Stimulated activated CD4-positive, alpha-beta T cell treated with anti-CD3 and anti-CD28 coated beads, Interleukin-4, amount 100 ng/mL, for 1 hour (primary cell): Measurements from ENCODE around the gene MBP.
"Not testable (repeated sequence)": the region's sequence is repeated elsewhere in the genome, so short reads cannot be mapped to it uniquely, and the experiment has no call there.

Experiments
- DNase-seq: peaks from one replicate; pipeline ENCODE4 v3.0.0-alpha.2; 2020

The MBP gene

DNA sequence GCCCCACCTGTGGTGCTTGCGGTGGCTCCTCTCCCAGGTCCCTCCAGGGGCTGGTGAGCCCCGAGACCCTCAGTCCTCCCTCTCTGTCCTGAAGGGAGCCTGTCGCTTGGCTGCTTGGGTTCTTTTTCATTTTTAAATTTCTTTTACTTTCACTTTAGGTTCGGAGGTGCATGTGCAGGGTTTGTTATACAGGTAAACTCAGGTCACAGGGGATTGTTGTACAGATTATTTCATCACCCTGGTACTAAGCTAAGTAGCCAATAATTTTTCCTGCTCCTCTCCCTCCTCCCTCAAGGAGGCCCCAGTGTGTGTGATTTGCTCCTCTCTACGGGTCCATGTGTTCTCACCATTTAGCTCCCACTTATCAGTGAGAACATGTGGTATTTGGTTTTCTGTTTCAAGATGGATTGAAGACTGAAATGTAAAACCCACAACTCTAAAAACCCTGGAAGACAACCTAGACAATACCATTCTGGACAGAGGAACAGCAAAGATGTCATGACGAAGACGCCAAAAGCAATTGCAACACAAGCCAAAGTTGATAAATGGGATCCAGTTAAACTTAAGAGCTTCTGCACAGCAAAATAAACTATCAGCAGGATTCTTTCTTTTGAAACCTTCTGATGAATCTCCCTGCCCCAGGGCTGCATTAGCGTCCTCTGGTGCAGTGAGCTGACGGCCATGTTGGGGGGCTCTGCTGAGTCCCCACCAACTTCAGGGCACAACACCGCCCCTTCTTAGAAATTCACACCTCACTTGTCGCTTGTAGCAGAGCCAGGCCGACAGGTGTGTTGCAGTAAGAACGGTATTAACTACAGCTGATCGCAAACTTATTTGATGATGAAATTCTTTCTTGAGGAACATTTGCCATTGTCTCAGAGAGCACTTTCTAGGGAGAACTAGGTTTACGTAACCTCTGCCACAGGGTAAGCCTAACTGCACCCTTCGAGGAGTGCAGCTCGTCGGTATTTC lies 174.9 kb downstream of the MBP start:
- DNase-seq, result no peak

DNA sequence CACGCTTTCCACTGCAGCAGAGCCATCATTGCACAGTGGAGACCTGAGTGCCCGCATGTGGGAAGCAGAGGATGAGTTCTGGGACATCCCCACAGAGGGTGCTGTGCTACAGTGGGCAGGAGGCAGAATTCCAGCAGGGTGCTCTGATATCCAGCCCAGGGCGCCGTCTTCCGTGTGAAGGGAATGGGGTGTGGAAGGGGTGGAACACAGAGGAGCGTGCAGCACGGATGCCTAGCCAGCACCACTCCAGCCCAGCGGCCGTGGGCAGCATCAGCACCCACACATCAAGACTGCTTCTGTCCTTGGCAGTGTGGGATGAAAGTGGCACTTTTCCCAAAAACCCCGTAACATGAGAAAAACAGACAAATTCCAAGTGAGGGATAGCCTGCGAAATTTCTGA lies 175.9 kb downstream of the MBP start:
- DNase-seq, result no peak

DNA sequence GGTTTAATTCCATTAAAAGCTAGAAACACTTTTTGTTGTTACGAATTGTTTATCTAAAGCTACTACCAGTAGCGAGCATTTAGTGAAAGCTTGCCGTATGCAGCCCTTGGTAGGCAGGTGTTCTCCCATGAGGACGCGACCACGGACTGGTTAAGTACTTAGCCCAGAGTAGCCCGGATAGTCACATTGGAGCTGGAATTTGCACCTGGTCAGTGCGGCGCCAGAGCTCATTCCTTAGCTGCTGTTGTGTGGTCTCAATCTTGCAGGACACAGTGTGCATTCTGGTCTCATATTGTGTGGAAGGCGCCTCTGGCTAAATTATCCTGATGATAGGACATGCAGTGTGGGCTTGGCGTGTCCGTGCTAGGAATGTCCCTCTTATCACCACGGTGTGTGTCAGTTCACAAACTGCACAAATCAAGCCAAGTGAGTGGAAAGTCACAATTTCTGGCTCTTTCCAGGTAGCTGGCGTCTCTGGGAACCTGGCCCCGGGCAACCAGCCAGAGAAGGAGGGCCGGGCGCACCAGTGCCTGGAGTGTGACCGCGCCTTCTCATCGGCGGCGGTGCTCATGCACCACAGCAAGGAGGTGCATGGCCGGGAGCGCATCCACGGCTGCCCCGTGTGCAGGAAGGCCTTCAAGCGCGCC lies 176.9 kb downstream of the MBP start:
- DNase-seq, result no peak

- DNase-seq, result no peak
Observed at GRCh38 chr18:76953583-76954233, 178.9 kb downstream of the MBP start.

DNA sequence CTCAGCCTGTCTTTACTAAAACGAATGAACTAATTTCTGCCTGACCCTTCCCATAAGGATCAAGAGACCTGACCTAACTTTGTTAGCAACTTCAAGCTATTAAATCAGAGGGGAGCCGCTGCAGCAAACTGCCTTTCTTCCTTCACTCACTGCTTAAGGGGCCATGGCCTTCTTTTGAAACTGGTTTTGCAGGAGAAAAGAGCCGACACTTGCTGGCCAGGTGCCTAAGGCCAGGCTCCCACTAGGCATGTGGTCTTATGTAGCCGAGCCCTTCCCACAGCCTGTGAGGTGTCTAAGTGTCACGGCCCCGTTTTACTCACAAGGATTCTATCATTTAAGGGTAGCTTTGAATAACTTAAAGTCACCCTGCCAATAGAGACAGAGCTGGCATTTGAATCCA lies 179.4 kb downstream of the MBP start:
- no peak for DNase-seq

GRCh38 chr18:76952747-76953146 lies 179.8 kb downstream of the MBP start:
- no peak for DNase-seq

DNA sequence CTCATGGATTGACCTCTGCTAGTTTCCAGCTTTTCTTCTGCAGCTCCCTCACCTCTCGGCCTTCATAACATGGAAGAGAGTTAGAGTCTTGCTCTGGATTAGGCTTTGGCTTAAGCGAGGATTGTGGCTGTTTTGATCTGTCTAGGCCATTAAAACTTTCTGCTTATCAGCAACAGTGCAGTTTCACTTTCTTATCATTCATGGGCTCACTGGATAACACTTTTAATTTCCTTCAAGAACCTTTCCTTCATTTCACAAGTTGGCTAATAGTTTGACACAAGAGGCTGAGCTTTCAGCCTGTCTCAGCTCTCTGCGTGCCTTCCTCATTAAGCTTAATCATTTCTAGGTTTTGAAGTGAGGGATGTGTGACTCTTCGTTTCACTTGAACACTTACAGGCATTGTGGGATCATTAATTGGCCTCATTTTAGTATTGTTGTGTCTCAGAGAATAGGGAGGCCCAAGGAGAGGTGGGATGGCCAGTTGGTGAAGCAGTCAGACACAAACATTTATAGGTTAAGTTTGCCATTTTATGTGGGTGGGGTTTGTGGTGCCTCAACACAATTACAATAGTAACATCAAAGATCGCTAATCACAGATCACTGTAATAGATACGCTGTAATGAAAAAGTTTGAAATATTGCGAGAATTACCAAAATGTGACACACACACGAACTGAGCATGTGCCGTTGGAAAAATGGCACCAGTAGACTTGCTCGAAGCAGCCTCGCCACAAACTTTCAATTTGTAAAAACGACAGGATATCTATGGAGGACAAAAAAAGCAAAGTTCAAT lies 180.9 kb downstream of the MBP start:
- DNase-seq, result no peak

DNA sequence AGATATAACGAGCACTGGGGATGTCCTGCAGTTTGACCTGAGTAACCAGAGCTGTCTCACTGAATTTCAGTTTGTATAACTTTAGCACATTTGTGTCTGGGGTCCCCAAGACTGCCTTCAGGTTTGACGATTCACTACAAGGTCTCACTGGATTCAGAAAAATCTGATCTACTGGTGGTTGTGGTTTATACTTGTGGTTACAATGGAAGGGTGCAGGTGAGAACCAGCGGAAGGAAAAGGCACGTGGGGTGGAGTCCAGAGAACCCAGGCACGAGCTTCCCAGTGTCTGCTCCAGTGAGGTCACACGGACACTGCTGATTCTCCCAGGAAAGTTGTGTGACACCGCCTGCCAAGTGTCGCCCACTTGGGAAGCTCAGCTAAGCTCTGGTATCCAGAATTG lies 184.2 kb downstream of the MBP start:
- no peak for DNase-seq

DNA sequence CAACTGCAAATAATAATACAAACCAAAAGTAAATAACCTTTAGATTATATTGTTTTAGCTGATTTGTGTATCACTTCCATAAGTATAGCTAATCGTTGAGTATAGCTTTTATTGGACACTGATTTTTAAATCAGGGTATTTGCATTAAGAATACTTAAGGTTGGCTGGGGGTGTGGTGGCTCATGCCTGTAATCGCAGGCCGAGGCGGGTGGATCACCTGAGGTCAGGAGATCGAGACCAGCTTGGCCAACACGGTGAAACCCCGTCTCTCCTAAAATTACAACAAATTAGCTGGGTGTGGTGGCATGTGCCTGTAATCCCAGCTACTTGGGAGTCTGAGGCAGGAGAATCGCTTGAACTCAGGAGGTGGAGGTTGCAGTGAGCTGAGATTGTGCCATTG lies 188.2 kb downstream of the MBP start:
- not testable (repeated sequence) for DNase-seq

DNA sequence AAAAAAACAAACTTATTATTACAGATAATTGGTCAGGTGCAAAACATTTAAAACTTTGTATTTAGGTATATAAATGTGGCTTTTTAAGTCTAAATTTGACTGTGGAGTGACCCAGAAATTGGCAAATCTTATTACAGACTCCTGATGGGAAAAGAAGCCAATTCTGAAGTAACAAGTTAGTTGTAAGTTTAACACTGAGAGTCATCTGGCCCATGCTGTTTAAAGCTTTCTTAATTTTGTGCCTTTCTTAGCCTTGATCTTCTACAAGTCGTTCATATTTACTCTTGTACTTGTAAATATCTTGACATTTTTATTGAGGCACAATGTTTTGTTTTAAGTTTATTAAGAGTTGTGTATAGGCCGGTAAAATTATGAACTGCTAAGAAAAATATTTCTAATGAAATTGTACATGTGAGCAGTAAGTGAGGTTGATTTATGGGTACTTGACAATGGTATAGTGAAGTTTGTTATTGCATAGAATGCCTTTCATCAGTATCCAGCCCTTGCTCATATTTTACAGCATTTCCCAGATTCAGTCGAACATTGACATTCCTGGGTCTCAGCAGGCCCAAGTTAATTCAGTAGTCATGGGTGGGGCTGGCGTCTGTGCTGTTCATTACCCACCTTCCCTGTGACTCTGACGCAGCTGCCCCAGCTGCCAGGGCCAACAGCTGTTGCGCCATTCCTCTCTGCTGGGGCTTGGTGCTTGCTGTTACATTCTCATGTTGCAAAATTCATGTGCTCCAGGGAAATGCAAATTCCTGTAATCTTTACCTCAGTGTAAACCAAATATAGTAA lies 188.8 kb downstream of the MBP start:
- DNase-seq, result no peak

- DNase-seq, result no peak
Observed at GRCh38 chr18:76941284-76941683, 191.3 kb downstream of the MBP start.

GRCh38 chr18:76938619-76939018 lies 194.0 kb downstream of the MBP start:
- DNase-seq, result no peak

DNA sequence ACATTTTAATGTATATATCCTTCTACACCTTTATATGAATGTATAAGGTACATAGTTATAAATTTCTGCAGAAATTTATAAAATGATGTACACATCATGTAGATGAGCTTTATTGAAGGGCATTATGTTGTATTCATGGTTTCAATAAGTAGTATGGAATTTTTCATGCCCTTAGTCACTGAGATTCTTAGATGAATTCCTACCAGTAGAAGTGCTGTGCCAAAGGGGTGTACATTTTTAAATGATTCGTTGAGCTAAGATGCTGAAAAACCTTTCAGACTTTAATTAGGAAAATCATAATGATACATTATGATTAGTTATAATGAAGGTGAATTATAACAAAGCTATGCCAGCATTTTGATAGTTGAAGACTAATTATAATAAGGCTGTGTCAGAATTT lies 195.0 kb downstream of the MBP start:
- DNase-seq, result no peak

DNA sequence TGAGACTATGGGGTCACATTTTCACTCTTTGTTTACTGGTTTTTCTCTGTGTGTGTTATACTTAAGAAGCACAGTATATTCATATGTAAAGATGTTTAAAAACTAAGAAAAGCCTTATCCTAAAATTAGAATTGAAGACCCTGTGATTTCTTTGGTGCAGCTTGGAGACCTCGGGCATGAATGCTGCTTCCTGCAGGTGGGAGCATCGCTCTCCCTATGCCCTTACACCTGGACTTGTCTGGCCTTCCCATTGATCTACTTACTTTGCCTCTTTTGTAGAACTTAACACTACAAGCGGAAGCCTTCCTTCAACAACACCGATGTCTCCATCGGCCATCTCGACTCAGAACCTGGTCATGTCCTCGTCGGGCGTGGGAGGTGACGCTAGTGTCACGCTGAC lies 195.7 kb downstream of the MBP start:
- no peak for DNase-seq

DNA sequence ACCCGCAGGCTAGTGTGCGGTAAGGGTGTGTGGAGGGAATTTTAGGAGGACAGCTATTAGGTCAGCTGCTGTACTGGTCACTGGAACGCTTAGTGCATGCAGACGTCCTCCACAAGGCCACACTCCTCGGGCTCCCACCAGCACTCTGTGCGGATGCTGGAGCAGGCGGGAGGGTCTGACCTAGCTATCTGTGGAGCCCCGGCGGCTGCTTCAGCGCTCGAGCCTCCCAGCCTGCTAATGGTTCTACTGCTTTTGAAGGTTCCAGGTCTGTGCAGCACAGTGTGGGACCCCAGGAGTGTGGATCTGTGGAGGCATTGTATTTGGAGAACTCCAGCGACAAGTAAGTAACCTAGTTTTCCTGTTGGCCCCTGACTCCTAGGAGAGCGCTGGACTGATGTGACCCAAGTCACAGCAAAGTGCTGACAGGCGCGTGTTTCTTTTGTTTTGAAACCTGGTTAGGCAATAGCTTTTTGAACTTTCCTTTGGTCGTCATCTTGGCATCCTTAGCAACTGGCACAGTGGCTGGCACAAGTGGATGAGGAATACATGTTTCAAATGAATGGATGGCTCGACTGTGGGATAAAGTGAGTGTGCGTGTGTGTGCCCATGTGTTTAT lies 196.8 kb downstream of the MBP start:
- no peak for DNase-seq

DNA sequence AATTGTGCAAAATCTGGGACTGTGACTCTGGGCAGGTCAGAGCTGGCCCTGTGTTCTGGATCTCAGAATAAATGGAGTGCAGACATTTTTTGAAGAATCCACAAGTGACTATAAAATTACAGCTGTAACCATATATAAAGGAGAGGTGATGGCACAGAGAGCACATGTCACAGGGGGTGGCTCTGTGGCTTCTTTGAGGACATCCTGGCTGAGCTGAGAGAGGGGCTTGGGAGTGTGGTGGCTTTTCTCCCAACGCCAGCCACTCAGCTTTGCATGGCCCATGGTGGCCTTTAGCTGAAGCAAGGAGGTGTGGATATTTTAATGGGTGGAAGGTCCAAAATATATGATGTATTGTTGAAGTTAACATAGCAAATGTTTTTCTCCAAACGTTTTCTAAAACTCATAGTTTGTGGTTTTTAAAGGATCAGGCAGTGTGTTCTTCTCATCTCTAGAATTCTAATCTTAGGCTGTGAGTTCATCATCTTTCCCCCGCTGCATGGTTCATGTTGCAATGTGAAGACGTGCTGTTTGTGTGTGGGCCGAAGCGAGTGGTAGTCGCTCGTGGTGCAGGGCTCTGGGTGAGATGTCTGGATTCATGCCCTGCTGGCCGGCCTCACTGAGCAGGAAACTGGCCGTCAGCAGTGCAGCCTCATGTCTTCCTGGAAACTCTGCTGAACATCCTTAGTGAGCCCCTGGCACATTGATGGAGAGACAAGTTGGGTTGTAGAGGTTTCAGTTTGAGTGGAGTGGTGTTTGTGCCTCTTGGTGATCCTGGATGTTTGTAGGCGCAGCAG lies 200.4 kb downstream of the MBP start:
- DNase-seq, result no peak

DNA sequence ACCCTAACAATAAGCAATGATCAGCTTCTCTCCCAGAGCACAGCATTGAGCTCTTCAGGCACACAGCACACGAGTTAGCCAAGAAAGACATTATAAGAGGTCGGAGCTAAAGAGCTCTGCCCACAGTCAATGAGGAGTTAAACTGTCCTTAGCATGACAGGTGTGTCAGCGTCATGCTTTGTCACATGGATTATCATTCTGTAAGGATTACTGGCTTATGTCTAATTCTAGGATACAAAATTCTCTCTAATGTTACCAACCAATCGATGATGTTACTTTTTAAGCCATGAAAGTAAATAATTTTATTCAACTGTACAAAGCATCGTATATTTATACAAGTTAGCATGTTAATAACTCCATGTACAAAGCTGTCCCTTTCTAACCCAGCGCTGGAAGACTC lies 201.4 kb downstream of the MBP start:
- no peak for DNase-seq
